ENCODE data around the gene NTSR2. TPM values are rescaled to one million over a fixed set of nuclear protein-coding genes. Genes with fewer than 3 reads are reported as not detected.

The NTSR2 gene
- polyA plus RNA-seq, 2 of the 4 experiments (the other 2 are of a cell fraction): not detected

GRCh38 chr2:11716689-11717321 is 46.8 kb upstream of the NTSR2 start:
- ATAC-seq (no peak; a peak in 1 of 6 replicates), FAIRE-seq (no peak), DNase-seq (ENCODE audit: low read depth in 1 of 2, low spot score in 1 of 2) (no peak)
- H3K4me3 ChIP-seq: no peak overlapping the region
- CTCF ChIA-PET: interaction anchor here (2.8 kb wide), 1 partner anchor 68 kb away, joined by 9 read pairs; no protein-coding TSS in a partner anchor
- POLR2A ChIA-PET: no interaction called here
- H3K4me1 ChIP-seq: peaks cover 9% of the 10 kb centered on the region; the same call in 2 of the 3 replicates
- TF ChIP-seq ELK1 (IDR thresholded peaks at IDR 0.05; ENCODE audit: low read depth, low read length) (no peak), CBX8 (IDR thresholded peaks at IDR 0.05) (no peak), USF2 (IDR thresholded peaks at IDR 0.05) (no peak), TFCP2L1 (CRISPR knock-in tag; IDR thresholded peaks at IDR 0.05) (no peak), CEBPB (IDR thresholded peaks at IDR 0.05) (peak; percentile 88 to 90), RCOR1 (IDR thresholded peaks at IDR 0.05; ENCODE audit: low read depth, low read length) (no peak), CHD2 (IDR thresholded peaks at IDR 0.05; ENCODE audit: low read length, partially characterized antibody) (no peak)
- H3K9me3 ChIP-seq: no peaks in the 10 kb centered on the region
- H3K4me2 ChIP-seq: peak overlapping the region; percentile 23
- 58% methylated on average over 8 of the region's 8 CpGs for WGBS (ENCODE audit: missing lambda C conversion rate)
- H3K27ac ChIP-seq: no peak overlapping the region; a peak in 1 of 6 replicates

- Histone ChIP-seq H3K4me3 (no peak overlapping the region), H3K27ac (no peak overlapping the region; a peak in 1 of 6 replicates), H3K4me2 (peak overlapping the region; percentile 23; the same call in 2 of the 3 replicates), H3K4me1 (peaks cover 13% of the 10 kb centered on the region), H3K9me3 (no peaks in the 10 kb centered on the region)
- FAIRE-seq: no peak
- WGBS (ENCODE audit: missing lambda C conversion rate): 80% methylated on average over 12 of the region's 12 CpGs
- ChIA-PET CTCF (interaction anchor here (1.5 kb wide), 1 partner anchor 68 kb away, joined by 5 read pairs; no protein-coding TSS in a partner anchor), POLR2A (no interaction called here)
- ATAC-seq: no peak
- no peak for DNase-seq (ENCODE audit: low read depth in 1 of 2, low spot score in 1 of 2)
- TF ChIP-seq KDM5A (IDR thresholded peaks at IDR 0.05) (no peak), CHD2 (IDR thresholded peaks at IDR 0.05; ENCODE audit: low read length, partially characterized antibody) (no peak), RARB (CRISPR knock-in tag; IDR thresholded peaks at IDR 0.05) (no peak), NR3C1 (IDR thresholded peaks at IDR 0.05) (no peak), CTCF (IDR thresholded peaks at IDR 0.05) (no peak), JUN (IDR thresholded peaks at IDR 0.05) (no peak), PBX3 (IDR thresholded peaks at IDR 0.05) (no peak)
These were observed 46.1 kb upstream of the NTSR2 start for GRCh38 chr2:11715987-11716652.

- H3K4me3 ChIP-seq: no peak overlapping the region
- ChIA-PET CTCF (interaction anchor here (1.3 to 1.9 kb wide), 2 partner anchors 26 to 71 kb away, joined by 4 read pairs; no protein-coding TSS in a partner anchor), POLR2A (no interaction called here)
- 78% methylated on average over 7 of the region's 7 CpGs for WGBS (ENCODE audit: missing lambda C conversion rate)
- DNase-seq (ENCODE audit: low read depth in 1 of 2, low spot score in 1 of 2) (no peak), FAIRE-seq (no peak), ATAC-seq (no peak)
- H3K4me2 ChIP-seq: no peak overlapping the region
- H3K27ac ChIP-seq: no peak overlapping the region
- H3K9me3 ChIP-seq: no peaks in the 10 kb centered on the region
- TF ChIP-seq PBX3 (IDR thresholded peaks at IDR 0.05) (no peak), HOXB13 (CRISPR knock-in tag; IDR thresholded peaks at IDR 0.05; ENCODE audit: low read depth) (no peak), FOSL2 (IDR thresholded peaks at IDR 0.05) (no peak), FOSL2 (CRISPR knock-in tag; IDR thresholded peaks at IDR 0.05) (no peak), ZSCAN20 (CRISPR knock-in tag; IDR thresholded peaks at IDR 0.05) (no peak), HES2 (IDR thresholded peaks at IDR 0.05) (no peak), NFE2L2 (conservative IDR thresholded peaks at IDR 0.05; ENCODE audit: low read length) (no peak), REST (IDR thresholded peaks at IDR 0.05) (no peak), KDM5A (IDR thresholded peaks at IDR 0.05) (no peak)
- H3K4me1 ChIP-seq: peaks cover 28% of the 10 kb centered on the region
These were observed 43.8 kb upstream of the NTSR2 start for GRCh38 chr2:11713815-11714214.

Data from A549 (cell line).